IMR-90 (cell line): ENCODE measurements around the gene C16orf74. TPM values are rescaled to one million over a fixed set of nuclear protein-coding genes. Genes with fewer than 3 reads are reported as not detected.

ENCODE experiments used
- ATAC-seq: fragments of 200-7000 bp; cut with Tn5 transposase; 2 replicates; pipeline ENCODE4 v1.9.1; 2020; ENCODE audit warnings: low read depth, mild to moderate bottlenecking, moderate library complexity
- BruUV-seq: library from RNA; stranded (reverse); fragments of 400-500 nt; replicated peaks from 2 replicates; lab custom pipeline; 2021; lab: Mats Ljungman, UMichigan
- CTCF ChIA-PET: fragments of 300-600 bp; formaldehyde crosslinking; extraction: SDS; loops from one replicate; lab custom pipeline; 2021; ENCODE audit warnings: antibody characterized with exemption; lab: Yijun Ruan, JAX
- POLR2A ChIA-PET: fragments of 300-600 bp; sonication (Branson Sonifier 250); formaldehyde crosslinking; loops from one replicate; lab custom pipeline; 2022; ENCODE audit warnings: antibody characterized with exemption; ENCODE audit not compliant: unreplicated experiment; lab: Charles Lee
- DNase-seq: peaks from one replicate; pipeline ENCODE4 v3.0.0; 2013
- H2AFZ ChIP-seq: replicated peaks from 2 replicates; pipeline ENCODE3; 2013; ENCODE audit warnings: low read length, mild to moderate bottlenecking; ENCODE audit not compliant: poor library complexity
- H2AK5ac ChIP-seq: 2 replicates; pipeline ENCODE4 v1.6.1; 2013; ENCODE audit warnings: low read depth, low read length, inconsistent platforms
- H2AK9ac ChIP-seq: replicated peaks from 2 replicates; pipeline ENCODE3; 2013; ENCODE audit warnings: mild to moderate bottlenecking, low read depth, low read length, moderate library complexity; ENCODE audit not compliant: poor library complexity
- H2BK120ac ChIP-seq: 2 replicates; pipeline ENCODE4 v1.6.1; 2013; ENCODE audit warnings: low read depth, low read length, inconsistent platforms
- H2BK15ac ChIP-seq: 3 replicates; pipeline ENCODE4 v1.6.1; 2013; ENCODE audit warnings: low read depth, low read length, inconsistent platforms
- H2BK20ac ChIP-seq: 2 replicates; pipeline ENCODE4 v1.6.1; 2013; ENCODE audit warnings: low read depth, mild to moderate bottlenecking, inconsistent platforms, low read length, moderate library complexity
- H2BK5ac ChIP-seq: 2 replicates; pipeline ENCODE4 v1.6.1; 2013; ENCODE audit warnings: mild to moderate bottlenecking, low read depth, low read length, inconsistent platforms; ENCODE audit not compliant: poor library complexity, severe bottlenecking
- H3K14ac ChIP-seq: replicated peaks from 2 replicates; pipeline ENCODE4 v1.6.1; 2013; ENCODE audit warnings: low read depth, low read length, inconsistent platforms
- H3K18ac ChIP-seq: 2 replicates; pipeline ENCODE4 v1.6.1; 2013; ENCODE audit warnings: low read depth, low read length, control low read depth
- H3K23ac ChIP-seq: 2 replicates; pipeline ENCODE4 v1.6.1; 2013; ENCODE audit warnings: low read depth, low read length, inconsistent platforms
- H3K27ac ChIP-seq: 2 replicates; pipeline ENCODE4 v1.5.1; 2013; ENCODE audit warnings: mild to moderate bottlenecking, control low read depth, low read length; ENCODE audit not compliant: insufficient read depth
- H3K27me3 ChIP-seq: 2 replicates; pipeline ENCODE4 v1.6.1; 2013; ENCODE audit warnings: low read length; ENCODE audit not compliant: control insufficient read depth, insufficient read depth
- H3K36me3 ChIP-seq: 2 replicates; pipeline ENCODE4 v1.6.1; 2013; ENCODE audit warnings: low read length, mixed read lengths; ENCODE audit not compliant: control insufficient read depth, insufficient read depth
- H3K4ac ChIP-seq: 2 replicates; pipeline ENCODE4 v1.6.1; 2013; ENCODE audit warnings: low read depth, low read length, inconsistent platforms
- H3K4me1 ChIP-seq: 2 replicates; pipeline ENCODE4 v1.6.1; 2013; ENCODE audit warnings: low read length, mixed read lengths; ENCODE audit not compliant: control insufficient read depth, insufficient read depth
- H3K4me2 ChIP-seq: 2 replicates; pipeline ENCODE4 v1.6.1; 2013; ENCODE audit warnings: low read depth, mild to moderate bottlenecking, control low read depth, low read length, moderate library complexity
- H3K4me3 ChIP-seq: 2 replicates; pipeline ENCODE4 v1.5.1; 2013; ENCODE audit warnings: low read depth, mild to moderate bottlenecking, control low read depth, low read length, moderate library complexity; ENCODE audit not compliant: insufficient read depth
- H3K56ac ChIP-seq: 2 replicates; pipeline ENCODE4 v1.6.1; 2013; ENCODE audit warnings: low read length, inconsistent platforms; ENCODE audit not compliant: insufficient read depth; ENCODE audit errors: extremely low read depth
- H3K79me1 ChIP-seq, 2 experiments: 2 replicates each; pipeline ENCODE4 v1.6.1; 2013; ENCODE audit warnings: low read length in 2 of 2, inconsistent platforms in 1 of 2, low read depth in 1 of 2
- H3K9ac ChIP-seq: 2 replicates; pipeline ENCODE4 v1.6.1; 2013; ENCODE audit warnings: low read depth, low read length, control low read depth
- H3K9me1 ChIP-seq: 2 replicates; pipeline ENCODE4 v1.6.1; 2013; ENCODE audit warnings: low read length, inconsistent platforms; ENCODE audit not compliant: insufficient read depth
- H3K9me3 ChIP-seq: 2 replicates; pipeline ENCODE4 v1.6.1; 2013; ENCODE audit warnings: low read length; ENCODE audit not compliant: control insufficient read depth, insufficient read depth
- H4K20me1 ChIP-seq: 2 replicates; pipeline ENCODE4 v1.6.1; 2013; ENCODE audit warnings: low read length, inconsistent platforms; ENCODE audit not compliant: insufficient read depth
- H4K5ac ChIP-seq: 2 replicates; pipeline ENCODE4 v1.6.1; 2013; ENCODE audit warnings: mild to moderate bottlenecking, low read depth, low read length, control low read depth
- H4K8ac ChIP-seq, 2 experiments: 2 replicates each; pipeline ENCODE4 v1.6.1; 2013; ENCODE audit warnings: low read depth in 2 of 2, low read length in 2 of 2, control low read depth in 1 of 2, inconsistent platforms in 1 of 2
- H4K91ac ChIP-seq: 2 replicates; pipeline ENCODE4 v1.6.1; 2013; ENCODE audit warnings: low read depth, low read length, inconsistent platforms; ENCODE audit not compliant: insufficient read depth
- BHLHE40 ChIP-seq: fragments of 150-350 bp; IDR thresholded peaks from 2 replicates; pipeline ENCODE4 v1.6.1; 2016; ENCODE audit warnings: mild to moderate bottlenecking, low read depth, low read length
- CHD1 ChIP-seq: IDR thresholded peaks from 2 replicates; pipeline ENCODE4 v1.6.1; 2012; ENCODE audit warnings: low read depth, low read length, improper control_type of control experiment
- WGBS, 2 experiments: methylation state at CpG; one replicate each; pipeline versions ENCODE4 v1.1.5 to v1.1.7; 2013; ENCODE audit warnings: missing lambda C conversion rate in 2 of 2; ENCODE audit not compliant: insufficient read length in 1 of 2; ENCODE audit errors: extremely low coverage in 2 of 2; 5-methylcytosine and 5-hydroxymethylcytosine counted together
- dilution Hi-C: fragments of 300-500 bp; cut with HindIII; formaldehyde crosslinking; loops from one replicate; pipeline ENCODE4 v1.14.3; 2018; ENCODE audit warnings: low sequenced_read_pairs; ENCODE audit not compliant: unreplicated experiment
- in situ Hi-C: fragments of 300-500 bp; cut with MboI; formaldehyde crosslinking; loops from 3 replicates; pipeline ENCODE4 v1.14.3; 2019; ENCODE audit warnings: low sequenced_read_pairs, inconsistent platforms, mixed read lengths
- intact Hi-C: fragments of 100-400 bp; cut with micrococcal nuclease; formaldehyde crosslinking; loops from 2 replicates; pipeline ENCODE4 v1.10.0; 2022
- polyA plus RNA-seq, 3 experiments: library from polyadenylated mRNA; depleted of rRNA; stranded (reverse); fragments of >200 nt; gene quantifications; 2 replicates each; pipeline ENCODE4 v1.2.3, GENCODE V29; 2012; ENCODE audit warnings: low replicate concordance in 1 of 3
- total RNA-seq: library from RNA; depleted of rRNA; stranded (reverse); fragments of >200 nt; gene quantifications from 2 replicates; pipeline ENCODE4 v1.2.3, GENCODE V29; 2012

C16orf74 gene
- total and polyA plus RNA-seq, 2 of the 4 experiments (the other 2 are of a cell fraction): 4.5 to 12.2 TPM

- no peak overlapping the region for H3K18ac ChIP-seq
- no peak overlapping the region for H3K4me3 ChIP-seq
- peaks cover 9% of the 10 kb centered on the region for H3K9me3 ChIP-seq
- no peak overlapping the region for H3K4me2 ChIP-seq
- CTCF ChIA-PET: interaction anchor here (1.3 kb wide), 1 partner anchor 9 kb away, joined by 5 read pairs; no protein-coding TSS in a partner anchor
- dilution Hi-C loops (no loop called here), in situ Hi-C loops (no loop called here), intact Hi-C loops (loop anchor here (10.0 kb wide), 1 partner anchor 435 kb away; no protein-coding TSS in a partner anchor)
- H3K27ac ChIP-seq: no peak overlapping the region
- H2AK9ac ChIP-seq: no peak overlapping the region
- no peak overlapping the region for H2BK20ac ChIP-seq
- H4K20me1 ChIP-seq: no peaks in the 10 kb centered on the region; the same call in none of the 2 replicates
- H2BK120ac ChIP-seq: no peak overlapping the region
- no peaks in the 10 kb centered on the region for H3K27me3 ChIP-seq
- H4K5ac ChIP-seq: no peak overlapping the region
- TF ChIP-seq CHD1 (no peak), BHLHE40 (no peak)
- no TSS peak for BruUV-seq
- POLR2A ChIA-PET: no interaction called here
- H2BK5ac ChIP-seq: no peak overlapping the region
- no peak overlapping the region for H4K91ac ChIP-seq
- no peak overlapping the region for H3K23ac ChIP-seq
- no peak overlapping the region for H3K9ac ChIP-seq
- H3K36me3 ChIP-seq: peaks cover 3% of the 10 kb centered on the region
- H2AK5ac ChIP-seq: no peak overlapping the region
- H3K4ac ChIP-seq: no peak overlapping the region
- no peaks in the 10 kb centered on the region for H3K4me1 ChIP-seq
- ATAC-seq (no peak), DNase-seq (no peak)
- H3K79me1 ChIP-seq: no peaks in the 10 kb centered on the region
- no peak overlapping the region for H3K14ac ChIP-seq
- no peak overlapping the region for H4K8ac ChIP-seq
- no peak overlapping the region for H2BK15ac ChIP-seq
- peaks cover 5% of the 10 kb centered on the region for H3K9me1 ChIP-seq
- no peak overlapping the region for H2AFZ ChIP-seq
- no peak overlapping the region for H3K56ac ChIP-seq
- WGBS, 2 experiments: 82% methylated on average over 36 of the region's 53 CpGs; no CpG with 5 or more reads in 1 of the 2 experiments
Observed at GRCh38 chr16:85709766-85710585, 40.9 kb downstream of the C16orf74 start.
